GM18526 (cell line): ENCODE results near the gene NRXN3.

Experiments used
- POLR2A ChIP-seq: IDR thresholded peaks from 3 replicates; pipeline ENCODE4 v1.6.1; 2011; ENCODE audit not compliant: insufficient read length; ENCODE audit errors: extremely low read depth

The NRXN3 gene

DNA sequence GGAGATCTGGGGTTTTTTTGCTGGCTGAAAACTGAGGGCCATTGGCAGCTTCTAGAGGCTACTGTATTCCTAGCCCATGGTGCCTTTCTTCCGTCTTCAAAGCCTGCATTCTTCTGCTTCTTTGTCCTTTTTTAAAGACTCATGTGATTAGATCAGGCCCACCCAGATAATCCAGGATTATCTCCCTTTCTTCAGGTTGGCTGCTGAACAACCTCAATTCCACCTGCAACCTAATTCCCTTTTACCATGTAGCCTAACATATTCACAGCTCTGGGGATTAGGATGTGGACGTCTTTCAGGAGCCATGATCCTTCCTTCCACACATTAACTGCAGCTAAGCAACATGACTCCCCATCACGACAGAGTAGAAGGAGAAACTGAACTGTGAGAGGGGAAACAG, 1055.6 kb downstream of the NRXN3 start:
- no peak for TF ChIP-seq POLR2A

DNA sequence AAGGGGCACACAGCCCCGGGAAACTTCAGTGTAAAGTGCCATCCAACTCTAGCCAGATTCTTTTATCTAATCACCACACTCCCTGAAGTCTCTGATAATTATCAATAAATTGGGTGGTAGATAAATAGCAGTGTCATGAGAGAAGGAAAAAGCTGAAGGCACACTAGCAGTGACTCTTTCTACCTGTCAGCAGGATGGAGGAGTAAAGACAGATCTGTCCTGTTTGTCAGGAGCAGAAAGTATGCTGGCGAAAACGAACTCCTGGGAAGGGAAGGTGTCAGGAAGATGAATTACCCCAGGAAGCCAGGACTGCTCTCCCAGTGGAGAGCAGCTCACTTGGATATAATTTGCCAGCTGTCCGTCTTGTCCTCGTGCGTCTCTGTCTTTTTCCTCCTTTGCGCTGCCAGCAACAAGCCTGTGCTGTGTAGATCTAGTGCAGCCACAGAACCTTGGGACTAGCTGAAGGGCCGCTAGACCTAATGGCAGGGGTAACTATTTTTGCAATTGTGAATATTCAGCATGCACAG, 1059.3 kb downstream of the NRXN3 start:
- TF ChIP-seq POLR2A = no peak

DNA sequence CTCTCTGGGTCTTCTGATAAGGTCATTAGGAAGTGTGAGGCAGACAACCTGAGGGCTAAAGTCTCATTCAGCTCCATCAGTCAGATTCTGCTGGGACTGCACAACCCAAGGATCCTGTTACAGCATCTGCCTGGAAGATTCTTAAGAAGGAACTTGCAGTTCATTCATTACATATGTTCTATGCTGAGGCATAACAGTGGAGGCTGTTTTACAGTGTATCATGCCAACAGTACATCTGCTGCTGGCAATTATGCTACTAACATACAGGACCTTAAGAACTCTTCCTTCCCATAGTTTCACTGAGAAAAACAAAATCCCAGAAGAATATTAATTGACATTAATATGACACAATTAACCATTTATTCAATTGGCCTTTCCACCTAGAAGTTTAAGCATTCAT, 1072.5 kb downstream of the NRXN3 start:
- no peak for TF ChIP-seq POLR2A

DNA sequence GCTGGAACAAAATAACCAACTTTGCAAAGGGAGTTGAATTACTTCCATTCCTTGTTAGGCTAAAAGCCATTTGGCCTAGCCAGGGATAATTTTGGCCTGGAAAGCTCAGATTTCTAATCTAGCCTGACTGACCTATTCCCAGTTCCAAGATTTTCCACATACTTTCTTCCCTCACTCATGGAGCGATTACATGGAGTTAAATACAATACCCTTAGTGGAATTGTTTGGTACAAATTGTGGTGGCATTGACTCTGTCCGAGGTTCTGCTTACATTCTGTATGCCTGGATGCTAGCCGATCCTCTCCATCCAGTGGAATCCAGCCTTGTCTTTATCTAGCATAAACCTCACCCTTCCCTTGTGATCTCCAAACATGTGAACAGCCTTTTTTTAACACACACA, 1076.0 kb downstream of the NRXN3 start:
- no peak for TF ChIP-seq POLR2A

DNA sequence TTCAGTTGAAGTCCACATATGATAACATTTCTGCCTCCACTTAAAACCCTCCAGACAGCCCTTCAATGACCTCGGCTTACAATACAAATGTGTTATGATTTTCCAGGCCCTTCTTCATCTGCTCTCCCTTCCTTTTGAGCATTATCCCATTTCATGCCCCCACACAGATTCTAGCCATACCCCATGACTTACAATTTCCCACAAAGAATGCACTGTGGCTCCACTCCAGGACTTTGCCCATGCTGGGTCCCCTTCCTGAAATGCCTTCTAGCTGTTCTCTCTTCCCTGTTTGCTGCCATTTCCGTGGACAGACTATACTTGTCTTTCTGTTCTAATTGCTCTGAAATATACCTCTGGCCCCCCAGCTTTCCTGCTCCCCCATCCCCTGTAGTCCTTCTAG, 1078.0 kb downstream of the NRXN3 start:
- no peak for TF ChIP-seq POLR2A

DNA sequence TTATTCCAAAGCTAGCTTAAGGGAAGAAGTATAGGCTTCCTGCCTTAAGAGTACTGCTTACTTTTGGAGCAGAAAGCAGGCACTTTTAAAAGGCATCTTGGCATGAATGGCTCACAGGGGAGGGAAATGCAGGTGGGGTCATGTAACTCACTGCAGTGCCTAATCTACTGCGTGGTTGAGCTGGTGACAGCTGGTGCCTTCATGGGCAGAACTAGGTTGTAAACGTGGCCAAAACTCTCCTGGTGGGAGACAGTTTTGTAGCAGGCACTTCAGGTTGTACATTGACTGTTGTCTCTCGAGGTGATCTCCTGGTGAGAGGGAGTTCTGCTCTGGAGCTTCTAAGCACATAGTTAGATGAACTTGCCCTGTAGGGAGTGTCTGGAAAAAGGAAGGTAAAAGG, 1078.6 kb downstream of the NRXN3 start:
- no peak for TF ChIP-seq POLR2A

DNA sequence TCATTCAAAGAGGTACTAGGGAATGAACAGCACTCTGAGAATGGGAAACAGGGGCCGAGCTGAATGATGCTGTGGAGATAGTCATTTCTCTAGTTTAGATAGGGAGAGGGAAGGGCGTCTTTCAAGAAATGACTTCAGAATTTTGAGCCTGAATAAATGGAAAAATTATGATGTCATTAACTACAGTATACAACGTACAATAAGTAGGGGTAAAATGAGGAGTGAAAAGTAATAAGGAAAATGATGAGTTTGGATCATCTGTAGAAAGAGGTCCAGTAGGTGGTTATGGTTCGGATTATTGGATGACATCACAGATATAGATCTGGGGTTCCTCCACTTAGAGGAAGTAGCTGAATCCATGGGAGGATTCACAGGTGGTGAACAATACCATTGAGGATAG, 1081.1 kb downstream of the NRXN3 start:
- TF ChIP-seq POLR2A = no peak

DNA sequence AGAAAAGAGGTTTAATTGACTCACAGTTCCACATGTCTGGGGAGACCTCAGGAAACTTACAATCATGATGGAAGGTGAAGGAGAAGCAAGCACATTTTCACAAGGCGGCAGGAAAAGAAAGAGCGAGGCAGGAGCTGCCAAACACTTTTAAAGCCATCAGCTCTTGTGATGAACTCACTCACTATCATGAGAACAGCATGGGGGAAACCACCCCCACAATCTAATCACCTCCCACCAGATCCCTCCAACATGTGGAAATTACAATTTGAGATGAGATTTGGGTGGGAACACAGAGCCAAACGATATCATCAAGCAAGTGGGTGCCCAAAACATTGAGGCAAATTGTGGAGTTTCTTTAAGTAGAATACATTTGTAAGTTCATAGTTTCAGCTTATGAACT, 1083.4 kb downstream of the NRXN3 start:
- TF ChIP-seq POLR2A = no peak

DNA sequence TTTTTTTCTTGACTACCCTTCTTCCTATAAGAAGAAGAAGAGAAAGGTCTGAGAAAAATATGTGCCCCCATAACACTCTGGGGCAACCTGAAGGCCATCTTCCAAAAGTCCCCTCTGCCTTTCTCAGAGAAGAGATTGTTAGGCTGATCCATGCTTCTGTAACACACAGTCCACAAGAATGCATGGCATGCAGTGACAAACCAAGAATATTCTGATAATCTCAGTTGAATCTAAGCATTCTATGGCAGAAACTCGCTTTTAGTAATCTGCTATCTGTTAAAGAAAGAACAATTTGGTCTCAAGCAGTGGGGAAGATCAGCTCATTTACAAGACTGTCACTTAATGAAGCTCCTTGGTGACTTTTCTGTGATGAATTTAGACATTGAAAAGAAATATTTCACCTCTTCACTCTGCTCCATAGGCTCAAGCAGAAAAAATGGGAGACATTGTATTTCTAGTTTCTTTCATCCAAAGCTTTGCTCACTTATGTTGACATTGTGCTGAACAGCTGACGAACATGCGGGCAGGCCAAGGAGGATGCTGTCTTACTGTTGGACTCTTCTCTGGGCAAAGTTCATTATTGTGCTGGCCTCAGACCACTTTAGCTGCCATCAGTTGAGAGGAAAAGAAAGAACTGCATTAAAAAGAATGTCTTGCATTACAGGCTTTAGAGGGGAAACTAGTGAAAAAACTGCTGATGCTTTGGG, 1084.0 kb downstream of the NRXN3 start:
- TF ChIP-seq POLR2A = no peak

DNA sequence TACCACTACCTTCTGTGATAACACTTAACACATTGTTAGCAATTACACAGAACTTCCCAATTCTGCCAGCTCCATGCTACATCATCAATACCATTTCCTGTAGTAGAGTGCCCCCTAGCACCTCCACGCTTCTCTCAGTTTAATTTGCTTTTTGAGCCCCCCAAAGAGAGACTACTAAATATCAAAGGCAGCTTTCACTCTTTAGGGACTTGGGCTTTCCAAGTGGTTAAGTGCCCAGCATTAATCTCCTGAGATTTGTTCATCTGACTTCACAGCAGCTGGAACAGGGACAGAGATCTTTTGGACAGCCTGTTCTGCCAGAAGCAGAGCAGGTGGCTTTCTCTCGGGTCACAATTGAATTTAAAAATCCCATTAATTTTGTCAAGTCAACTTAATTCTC, 1086.2 kb downstream of the NRXN3 start:
- TF ChIP-seq POLR2A = no peak

DNA sequence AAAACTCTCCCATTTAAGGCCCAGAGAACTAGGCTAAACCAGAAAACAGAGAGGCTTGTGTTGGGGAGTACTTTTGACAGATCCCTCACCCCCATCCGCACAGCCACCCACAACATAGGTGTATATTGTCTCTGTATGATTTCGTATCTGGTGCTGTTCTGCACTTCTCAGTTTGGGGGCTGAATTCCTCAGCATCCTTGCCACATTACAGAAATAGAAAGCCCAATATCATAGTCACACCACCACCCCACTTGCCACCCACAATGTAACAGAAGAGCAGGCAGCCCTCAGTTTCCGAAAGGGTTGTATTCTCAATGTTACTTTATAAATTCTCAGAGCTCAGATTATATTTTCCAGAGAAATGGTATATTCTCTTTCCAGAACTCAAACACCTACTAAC, 1090.2 kb downstream of the NRXN3 start:
- TF ChIP-seq POLR2A = no peak

DNA sequence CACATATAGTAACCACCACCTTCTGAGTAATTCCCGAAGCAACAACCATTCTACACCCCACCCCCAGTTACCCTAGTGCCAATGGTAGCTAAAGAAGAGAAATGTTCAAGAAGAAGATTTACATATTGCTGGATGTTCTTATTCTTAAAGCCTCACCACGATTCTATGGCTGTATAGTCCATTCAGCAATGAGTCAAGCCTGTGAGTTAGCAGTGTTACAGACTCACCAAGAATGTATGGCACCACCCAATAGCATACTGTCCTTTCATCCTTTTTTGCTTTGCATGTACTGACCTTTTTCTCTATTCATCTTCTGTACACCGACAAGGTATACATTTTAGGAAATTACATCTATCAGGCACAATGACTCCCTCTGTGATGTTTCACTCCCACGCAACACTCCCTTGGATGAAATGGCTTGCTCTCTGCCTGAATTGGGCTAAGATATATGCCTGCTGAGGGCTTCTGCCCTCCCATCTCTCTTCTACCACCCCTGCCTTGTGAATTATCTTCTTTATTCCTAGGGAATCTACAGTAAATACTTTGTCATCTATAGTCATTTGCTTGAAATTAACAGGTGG, 1095.3 kb downstream of the NRXN3 start:
- no peak for TF ChIP-seq POLR2A

DNA sequence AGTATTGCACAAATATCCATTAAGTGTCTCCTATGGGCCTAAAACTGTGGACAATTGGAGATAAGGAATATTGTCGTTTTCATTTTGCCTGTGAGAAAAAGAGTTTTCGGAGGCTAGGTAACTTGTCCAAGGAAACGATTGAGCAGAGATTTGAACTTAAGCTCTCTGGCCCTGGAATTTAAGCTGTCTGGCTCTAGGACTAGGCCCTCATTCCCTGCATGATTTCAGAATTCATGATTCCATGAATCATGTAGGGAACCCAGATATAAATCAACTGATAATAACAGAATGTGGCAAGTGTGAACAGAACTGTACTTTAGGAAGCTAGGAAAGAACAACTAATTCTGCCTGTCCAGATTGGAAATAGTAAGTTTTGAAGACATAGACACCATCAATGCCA, 1100.2 kb downstream of the NRXN3 start:
- no peak for TF ChIP-seq POLR2A

DNA sequence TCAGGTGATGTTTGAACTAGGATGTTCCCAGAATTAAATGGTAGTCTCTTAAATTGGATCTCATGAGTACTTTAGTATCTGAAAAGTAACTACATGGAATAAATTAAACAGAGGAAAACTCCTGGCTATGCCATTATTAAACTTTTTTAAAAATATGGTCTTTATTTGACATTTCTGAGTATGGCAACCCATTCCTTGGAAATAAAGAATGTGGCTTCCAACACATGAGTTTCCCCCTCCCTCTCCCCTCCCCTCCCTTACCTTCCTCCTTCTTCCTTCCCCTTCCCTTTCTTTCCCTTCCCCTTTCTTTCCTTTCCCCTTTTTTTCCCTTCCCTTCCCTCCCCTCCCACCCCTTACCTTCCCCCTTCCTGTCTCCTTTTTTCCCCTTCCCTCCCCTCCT, 1100.9 kb downstream of the NRXN3 start:
- TF ChIP-seq POLR2A = no peak

DNA sequence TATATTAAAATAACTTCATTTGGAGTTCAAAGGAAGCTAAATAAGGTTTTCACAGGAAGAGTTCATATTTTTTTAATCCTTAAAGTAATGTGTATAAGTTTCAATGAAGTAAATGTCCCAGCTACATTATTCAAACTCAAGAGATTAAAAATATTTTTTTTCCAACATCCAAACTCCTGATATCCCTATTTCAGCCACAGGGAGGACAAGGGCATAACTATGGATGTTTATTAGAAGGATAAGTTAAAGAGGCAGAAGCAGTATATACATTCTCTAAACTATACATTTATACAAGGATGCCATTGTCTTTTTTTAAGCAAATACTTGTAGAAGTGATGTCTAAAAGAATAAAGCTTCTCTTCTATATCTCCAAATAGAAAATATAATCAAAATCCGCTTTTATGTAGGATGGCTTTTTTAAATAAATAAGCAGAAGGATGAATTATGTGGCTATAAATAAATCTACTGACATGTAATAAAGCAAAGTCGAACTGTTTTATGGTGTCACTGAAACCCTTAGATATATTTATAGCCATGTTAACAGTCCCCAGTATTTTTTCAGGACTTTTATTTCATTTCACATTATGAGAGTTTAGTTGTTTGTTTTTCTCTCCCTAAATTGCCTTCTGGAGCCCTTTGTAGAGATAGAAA, 1104.6 kb downstream of the NRXN3 start:
- no peak for TF ChIP-seq POLR2A

DNA sequence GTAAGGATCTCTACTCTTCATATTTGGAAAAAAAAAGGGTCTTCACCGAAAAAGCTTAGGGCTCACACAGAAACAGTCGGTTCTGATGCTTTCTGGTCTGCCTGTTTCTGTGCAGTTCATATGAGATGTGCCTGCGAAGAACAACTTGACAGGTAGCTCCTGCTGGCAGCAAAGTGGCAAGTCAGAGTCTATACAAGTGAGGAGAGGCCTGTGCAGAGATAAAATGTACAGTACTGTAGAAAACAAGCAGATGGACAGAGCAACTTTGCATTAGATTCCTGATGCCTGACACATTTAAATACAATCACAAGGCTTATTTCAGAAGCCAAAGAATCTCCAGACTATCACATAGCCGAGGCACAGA, 1105.1 kb downstream of the NRXN3 start:
- no peak for TF ChIP-seq POLR2A
